GM06990 (cell line): Measurements from ENCODE around the gene GABARAP.
A peak's percentile ranks its signal among the peaks of the same experiment; 100 is the strongest.

ENCODE experiments used
- DNase-seq: peaks from one replicate; pipeline ENCODE4 v3.0.0-alpha.2; 2011; ENCODE audit not compliant: insufficient read length; ENCODE audit errors: extremely low read depth
- H3K27me3 ChIP-seq: replicated peaks from 2 replicates; pipeline ENCODE4 v1.6.0; 2011; ENCODE audit warnings: low read length; ENCODE audit not compliant: control insufficient read depth, insufficient read depth
- H3K36me3 ChIP-seq: 2 replicates; pipeline ENCODE4 v1.5.1; 2011; ENCODE audit warnings: low read length; ENCODE audit not compliant: control insufficient read depth, insufficient read depth
- H3K4me3 ChIP-seq: replicated peaks from 2 replicates; pipeline ENCODE4 v1.5.1; 2011; ENCODE audit warnings: low read depth, mild to moderate bottlenecking, control low read depth, low read length
- CTCF ChIP-seq: IDR thresholded peaks from 2 replicates; pipeline ENCODE4 v1.5.1; 2011; ENCODE audit warnings: low read length, control low read depth, mild to moderate bottlenecking, inconsistent platforms; ENCODE audit not compliant: insufficient read depth, poor library complexity, severe bottlenecking

GABARAP gene

GRCh38 chr17:7280519-7281073 is 38.3 kb upstream of the GABARAP start:
- peak; percentile 82 for TF ChIP-seq CTCF
- Histone ChIP-seq H3K27me3 (no peaks in the 10 kb centered on the region), H3K36me3 (no peaks in the 10 kb centered on the region), H3K4me3 (peak overlapping the region; percentile 58)
- peak; percentile 80 for DNase-seq

GRCh38 chr17:7279448-7279847 is 37.2 kb upstream of the GABARAP start:
- DNase-seq = no peak
- H3K4me3 ChIP-seq = no peak overlapping the region
- no peaks in the 10 kb centered on the region for H3K36me3 ChIP-seq
- no peaks in the 10 kb centered on the region for H3K27me3 ChIP-seq
- TF ChIP-seq CTCF = no peak

GRCh38 chr17:7266784-7267183 is 24.5 kb upstream of the GABARAP start:
- DNase-seq = no peak
- no peak for TF ChIP-seq CTCF

GRCh38 chr17:7263801-7264078 is 21.5 kb upstream of the GABARAP start:
- Histone ChIP-seq H3K36me3 (peaks cover 5% of the 10 kb centered on the region), H3K27me3 (peaks cover 2% of the 10 kb centered on the region; the same call in 1 of the 2 replicates), H3K4me3 (no peak overlapping the region)

More at GRCh38 chr17:7266784-7267183, 24.5 kb upstream of the GABARAP start:
- peaks cover 2% of the 10 kb centered on the region; the same call in 1 of the 2 replicates for H3K27me3 ChIP-seq
- H3K4me3 ChIP-seq = no peak overlapping the region
- H3K36me3 ChIP-seq = no peaks in the 10 kb centered on the region

GRCh38 chr17:7262935-7263800 is 20.9 kb upstream of the GABARAP start:
- DNase-seq = no peak
- no peak for TF ChIP-seq CTCF
- no peak overlapping the region for H3K4me3 ChIP-seq
- H3K27me3 ChIP-seq = peaks cover 2% of the 10 kb centered on the region; the same call in 1 of the 2 replicates
- H3K36me3 ChIP-seq = peaks cover 5% of the 10 kb centered on the region

More at GRCh38 chr17:7263801-7264078, 21.5 kb upstream of the GABARAP start:
- no peak for TF ChIP-seq CTCF
- no peak for DNase-seq
